Smooth muscle cell (in vitro differentiated cells): ENCODE measurements around the gene ZFP36. TPM values are rescaled to one million over a fixed set of nuclear protein-coding genes. Genes with fewer than 3 reads are reported as not detected.

Experiments used
- DNase-seq: peaks from one replicate; lab custom pipeline; 2025; ENCODE audit not compliant: unreplicated experiment; lab: John Stamatoyannopoulos, UW
- H2AFZ ChIP-seq: fragments of 200-600 bp; sonication (generic); 2 replicates; pipeline ENCODE4 v1.6.0; 2016; ENCODE audit warnings: antibody characterized with exemption, low read depth, mild to moderate bottlenecking
- H3F3A ChIP-seq: fragments of 200-600 bp; sonication (generic); 2 replicates; pipeline ENCODE4 v1.6.0; 2017; ENCODE audit warnings: antibody characterized with exemption, low read depth
- H3K27ac ChIP-seq: fragments of 200-600 bp; sonication (generic); 2 replicates; pipeline ENCODE4 v1.5.1; 2016; ENCODE audit warnings: low read depth, mild to moderate bottlenecking
- H3K27me3 ChIP-seq: fragments of 200-600 bp; sonication (generic); 2 replicates; pipeline ENCODE4 v1.6.1; 2016; ENCODE audit warnings: low read depth, mild to moderate bottlenecking
- H3K36me3 ChIP-seq: fragments of 200-600 bp; sonication (generic); 2 replicates; pipeline ENCODE4 v1.5.1; 2016; ENCODE audit warnings: low read depth
- H3K4me1 ChIP-seq: fragments of 200-600 bp; sonication (generic); 2 replicates; pipeline ENCODE4 v1.5.1; 2016; ENCODE audit warnings: low read depth
- H3K4me2 ChIP-seq: fragments of 200-600 bp; sonication (generic); 2 replicates; pipeline ENCODE4 v1.6.0; 2016; ENCODE audit warnings: mild to moderate bottlenecking
- H3K4me3 ChIP-seq: fragments of 200-600 bp; sonication (generic); 2 replicates; pipeline ENCODE4 v1.5.1; 2016; ENCODE audit warnings: mild to moderate bottlenecking
- H3K79me2 ChIP-seq: fragments of 200-600 bp; sonication (generic); 2 replicates; pipeline ENCODE4 v1.6.0; 2016; ENCODE audit warnings: low read depth, mild to moderate bottlenecking
- H3K9ac ChIP-seq: fragments of 200-600 bp; sonication (generic); 2 replicates; pipeline ENCODE4 v1.6.0; 2016; ENCODE audit warnings: low read depth
- H3K9me3 ChIP-seq: fragments of 200-600 bp; sonication (generic); replicated peaks from 2 replicates; pipeline ENCODE4 v1.5.1; 2016; ENCODE audit warnings: low read depth
- H4K20me1 ChIP-seq: fragments of 200-600 bp; sonication (generic); 2 replicates; pipeline ENCODE4 v1.6.0; 2016; ENCODE audit warnings: low read depth
- CTCF ChIP-seq: fragments of 200-600 bp; sonication (generic); IDR thresholded peaks from 2 replicates; pipeline ENCODE4 v1.5.1; 2017; ENCODE audit warnings: borderline replicate concordance, mild to moderate bottlenecking, antibody characterized with exemption; ENCODE audit not compliant: insufficient read depth, poor library complexity, severe bottlenecking
- WGBS: methylation state at CpG from one replicate; pipeline ENCODE4 v1.1.7; 2016; ENCODE audit warnings: low lambda C conversion rate; 5-methylcytosine and 5-hydroxymethylcytosine counted together
- polyA plus RNA-seq: library from polyadenylated mRNA; unstranded; fragments of >200 nt; fragmentation: Nextera tagmentation; extraction: Ambion mirVana; gene quantifications from 2 replicates; pipeline ENCODE4 v1.2.1, GENCODE V29; 2016
- total RNA-seq: library from RNA; depleted of rRNA; stranded (reverse); fragments of >200 nt; gene quantifications from 2 replicates; pipeline ENCODE4 v1.2.3, GENCODE V29; 2014

Gene ZFP36
- total and polyA plus RNA-seq, 2 experiments from 2014 or later, result 44.7 to 281 TPM

GRCh38 chr19:39444598-39445195 lies 38.0 kb downstream of the ZFP36 start:
- H3K79me2 ChIP-seq, result peaks cover 50% of the 10 kb centered on the region
- H3K27me3 ChIP-seq, result no peaks in the 10 kb centered on the region
- H2AFZ ChIP-seq, result no peak overlapping the region
- H3K27ac ChIP-seq, result peak overlapping the region; percentile 88
- peaks cover 9% of the 10 kb centered on the region for H3F3A ChIP-seq
- WGBS, result 8% methylated on average over 17 of the region's 17 CpGs
- no peaks in the 10 kb centered on the region for H3K9me3 ChIP-seq
- DNase-seq, result no peak
- TF ChIP-seq CTCF, result no peak
- H3K4me1 ChIP-seq, result peaks cover 11% of the 10 kb centered on the region
- peak overlapping the region; percentile 97 for H3K4me2 ChIP-seq
- H3K9ac ChIP-seq, result peak overlapping the region; percentile 97
- H3K36me3 ChIP-seq, result no peaks in the 10 kb centered on the region
- H4K20me1 ChIP-seq, result peaks cover 37% of the 10 kb centered on the region
- H3K4me3 ChIP-seq, result peak overlapping the region; percentile 84

GRCh38 chr19:39445196-39446111 lies 38.8 kb downstream of the ZFP36 start, which contains the start of gene SUPT5H:
Gene SUPT5H, plus strand, starts transcription at chr19:39445582. Its CDS starts 309 bp downstream, at chr19:39445891.
- no peak for TF ChIP-seq CTCF
- H3K79me2 ChIP-seq, result peaks cover 57% of the 10 kb centered on the region
- peaks cover 11% of the 10 kb centered on the region for H3K4me1 ChIP-seq
- peak within 1 kb of the TSS; percentile 84 for H3K4me3 ChIP-seq
- peaks cover 9% of the 10 kb centered on the region for H3F3A ChIP-seq
- H3K4me2 ChIP-seq, result peak within 1 kb of the TSS; percentile 97
- H3K9ac ChIP-seq, result peak within 1 kb of the TSS; percentile 97
- H4K20me1 ChIP-seq, result peaks cover 45% of the 10 kb centered on the region
- under 1% methylated on average over 67 of the region's 68 CpGs for WGBS
- H3K36me3 ChIP-seq, result no peaks in the 10 kb centered on the region
- H3K9me3 ChIP-seq, result no peaks in the 10 kb centered on the region
- H2AFZ ChIP-seq, result peak within 1 kb of the TSS; percentile 61
- peak within 1 kb of the TSS; percentile 88 for H3K27ac ChIP-seq
- no peaks in the 10 kb centered on the region for H3K27me3 ChIP-seq
- peak; percentile 77 for DNase-seq

- H3K27ac ChIP-seq, result peak overlapping the region; percentile 88
- WGBS, result 91% methylated on average over 16 of the region's 16 CpGs
- no peak for DNase-seq
- H3K4me1 ChIP-seq, result peaks cover 11% of the 10 kb centered on the region
- H3K9me3 ChIP-seq, result no peaks in the 10 kb centered on the region
- H2AFZ ChIP-seq, result no peak overlapping the region
- no peak for TF ChIP-seq CTCF
- H3K9ac ChIP-seq, result peak overlapping the region; percentile 97
- H3K4me2 ChIP-seq, result peak overlapping the region; percentile 97
- H4K20me1 ChIP-seq, result peaks cover 56% of the 10 kb centered on the region
- H3F3A ChIP-seq, result peaks cover 9% of the 10 kb centered on the region
- peak overlapping the region; percentile 84 for H3K4me3 ChIP-seq
- peaks cover 68% of the 10 kb centered on the region for H3K79me2 ChIP-seq
- H3K36me3 ChIP-seq, result no peaks in the 10 kb centered on the region
- H3K27me3 ChIP-seq, result no peaks in the 10 kb centered on the region
These were observed 39.9 kb downstream of the ZFP36 start for GRCh38 chr19:39446365-39447084.
